HEK293 (cell line): ENCODE measurements around the gene TMTC1.

Experiments used
- CTCF ChIP-seq: fragments of 450-650 bp; formaldehyde crosslinking; IDR thresholded peaks from 2 replicates; pipeline ENCODE4 v1.5.1; 2016; ENCODE audit warnings: missing biosample characterization, missing genetic modification characterization
- GLI2 ChIP-seq: fragments of 450-650 bp; formaldehyde crosslinking; IDR thresholded peaks from 2 replicates; pipeline ENCODE4; 2017; ENCODE audit warnings: missing biosample characterization, missing genetic modification characterization, low read depth, borderline replicate concordance
- REST ChIP-seq: fragments of 450-650 bp; formaldehyde crosslinking; IDR thresholded peaks from 2 replicates; pipeline ENCODE4 v1.5.1; 2016; ENCODE audit warnings: missing biosample characterization, missing genetic modification characterization
- TCF7L2 ChIP-seq: IDR thresholded peaks from 2 replicates; pipeline ENCODE4 v1.6.1; 2011; ENCODE audit warnings: low read depth, mild to moderate bottlenecking, inconsistent platforms, low read length, moderate library complexity, borderline replicate concordance
- ZNF133 ChIP-seq: fragments of 450-650 bp; formaldehyde crosslinking; IDR thresholded peaks from 2 replicates; pipeline ENCODE4 v1.5.1; 2016; ENCODE audit warnings: missing biosample characterization, missing genetic modification characterization
- ZSCAN30 ChIP-seq: fragments of 450-650 bp; IDR thresholded peaks from 2 replicates; pipeline ENCODE4 v1.5.1; 2018; ENCODE audit warnings: missing biosample characterization, mild to moderate bottlenecking, missing genetic modification characterization, moderate library complexity

- TF ChIP-seq TCF7L2 = no peak
- TF ChIP-seq GLI2 (tag by site-specific recombination) = no peak
- TF ChIP-seq REST (tag by site-specific recombination) = no peak
- TF ChIP-seq CTCF = no peak
- TF ChIP-seq ZNF133 (tag by site-specific recombination) = no peak
- no peak for TF ChIP-seq ZSCAN30 (tag by site-specific recombination)
Observed at GRCh38 chr12:29609431-29610215, 174.1 kb downstream of the TMTC1 start.
